Measurements from ENCODE around the gene ESAM. TPM values are rescaled to one million over a fixed set of nuclear protein-coding genes. Genes with fewer than 3 reads are reported as not detected.
A peak's percentile ranks its signal among the peaks of the same experiment; 100 is the strongest.

Gene ESAM
- total RNA-seq, 4 donors from 2014 or later = 18.6 to 45.9 (median 33.0) TPM

- peaks cover 0 to 12% (median 6%) of the 10 kb centered on the region in 4 donors for H3K4me1 ChIP-seq
- TF ChIP-seq POLR2A (IDR thresholded peaks at IDR 0.05) (no peak), EP300 (IDR thresholded peaks at IDR 0.05) (no peak)
- TF ChIP-seq, protein P1, sequence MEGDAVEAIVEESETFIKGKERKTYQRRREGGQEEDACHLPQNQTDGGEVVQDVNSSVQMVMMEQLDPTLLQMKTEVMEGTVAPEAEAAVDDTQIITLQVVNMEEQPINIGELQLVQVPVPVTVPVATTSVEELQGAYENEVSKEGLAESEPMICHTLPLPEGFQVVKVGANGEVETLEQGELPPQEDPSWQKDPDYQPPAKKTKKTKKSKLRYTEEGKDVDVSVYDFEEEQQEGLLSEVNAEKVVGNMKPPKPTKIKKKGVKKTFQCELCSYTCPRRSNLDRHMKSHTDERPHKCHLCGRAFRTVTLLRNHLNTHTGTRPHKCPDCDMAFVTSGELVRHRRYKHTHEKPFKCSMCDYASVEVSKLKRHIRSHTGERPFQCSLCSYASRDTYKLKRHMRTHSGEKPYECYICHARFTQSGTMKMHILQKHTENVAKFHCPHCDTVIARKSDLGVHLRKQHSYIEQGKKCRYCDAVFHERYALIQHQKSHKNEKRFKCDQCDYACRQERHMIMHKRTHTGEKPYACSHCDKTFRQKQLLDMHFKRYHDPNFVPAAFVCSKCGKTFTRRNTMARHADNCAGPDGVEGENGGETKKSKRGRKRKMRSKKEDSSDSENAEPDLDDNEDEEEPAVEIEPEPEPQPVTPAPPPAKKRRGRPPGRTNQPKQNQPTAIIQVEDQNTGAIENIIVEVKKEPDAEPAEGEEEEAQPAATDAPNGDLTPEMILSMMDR (IDR thresholded peaks at IDR 0.05) = no peak
- DNase-seq (ENCODE audit: low spot score in 2 of 2) = no peak
- H3K9me3 ChIP-seq = no peaks in the 10 kb centered on the region
- peaks cover 0 to 31% (median 0%) of the 10 kb centered on the region in 3 donors for H3K36me3 ChIP-seq
- WGBS, 2 donors = 69 to 88% methylated on average over 3 of the region's 3 CpGs
- H3K27me3 ChIP-seq = no peaks in the 10 kb centered on the region
- no peak overlapping the region for H3K4me3 ChIP-seq
- no peak overlapping the region for H3K27ac ChIP-seq
Observed at GRCh38 chr11:124804884-124805283, 42.8 kb upstream of the ESAM start.

DNA sequence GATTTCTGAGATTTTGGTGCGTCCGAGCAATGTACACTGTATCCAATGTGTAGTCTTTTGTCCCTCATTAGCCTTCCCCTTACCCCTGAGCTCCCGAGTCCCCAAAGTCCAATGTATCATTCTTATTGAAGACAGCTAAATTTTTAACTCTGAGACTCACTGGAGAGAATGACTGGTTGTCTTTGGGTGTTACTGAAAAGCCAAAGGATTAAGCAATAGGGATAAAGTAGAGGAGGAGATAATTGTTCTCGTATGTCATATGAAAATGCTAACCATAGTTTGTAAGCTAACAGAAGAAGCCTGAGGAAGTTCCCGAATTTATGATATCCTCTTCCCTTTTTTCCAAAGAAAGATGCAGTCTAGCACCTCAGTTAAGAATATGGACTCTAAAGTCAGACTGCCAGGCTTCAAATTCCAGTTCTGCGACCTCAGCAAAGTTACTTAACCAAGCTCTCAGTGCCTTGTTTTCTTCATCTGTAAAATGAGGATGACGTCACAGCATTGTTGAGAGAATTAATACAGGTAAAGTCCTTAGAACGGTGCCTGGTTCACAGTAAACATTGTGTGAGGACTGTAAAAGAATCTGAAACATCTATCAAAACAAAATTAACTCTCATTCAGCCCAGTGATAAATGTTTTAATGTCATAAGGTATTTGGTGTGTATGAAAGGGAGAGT, 39.7 kb upstream of the ESAM start:
- Histone ChIP-seq H3K4me1 (peaks cover 0 to 40% (median 21%) of the 10 kb centered on the region in 4 donors), H3K9me3 (no peaks in the 10 kb centered on the region), H3K27ac (peak overlapping the region in 1 of 4 donors; percentile 98), H3K27me3 (no peaks in the 10 kb centered on the region), H3K4me3 (no peak overlapping the region), H3K36me3 (peaks cover 0 to 19% (median 0%) of the 10 kb centered on the region in 3 donors)
- WGBS, 2 donors = 64% methylated on average over 8 of the region's 8 CpGs
- DNase-seq (ENCODE audit: low spot score in 2 of 2) = no peak
- no peak for TF ChIP-seq EP300 (IDR thresholded peaks at IDR 0.05)
- TF ChIP-seq, protein P1 (IDR thresholded peaks at IDR 0.05) = no peak
- TF ChIP-seq POLR2A (IDR thresholded peaks at IDR 0.05) = no peak

- Histone ChIP-seq H3K4me1 (peaks cover 0 to 47% (median 21%) of the 10 kb centered on the region in 4 donors), H3K36me3 (peaks cover 0 to 13% (median 0%) of the 10 kb centered on the region in 3 donors), H3K27ac (peak overlapping the region; percentile 89 to 98 (median 97)), H3K27me3 (no peaks in the 10 kb centered on the region), H3K4me3 (peak overlapping the region; percentile 76 to 96 (median 90)), H3K9me3 (no peaks in the 10 kb centered on the region)
- TF ChIP-seq POLR2A (IDR thresholded peaks at IDR 0.05) = no peak
- DNase-seq (ENCODE audit: low spot score in 2 of 2) = no peak
- 2 to 7% methylated on average over 8 of the region's 8 CpGs for WGBS, 2 donors
Observed at GRCh38 chr11:124801014-124801413, 38.9 kb upstream of the ESAM start.

DNA sequence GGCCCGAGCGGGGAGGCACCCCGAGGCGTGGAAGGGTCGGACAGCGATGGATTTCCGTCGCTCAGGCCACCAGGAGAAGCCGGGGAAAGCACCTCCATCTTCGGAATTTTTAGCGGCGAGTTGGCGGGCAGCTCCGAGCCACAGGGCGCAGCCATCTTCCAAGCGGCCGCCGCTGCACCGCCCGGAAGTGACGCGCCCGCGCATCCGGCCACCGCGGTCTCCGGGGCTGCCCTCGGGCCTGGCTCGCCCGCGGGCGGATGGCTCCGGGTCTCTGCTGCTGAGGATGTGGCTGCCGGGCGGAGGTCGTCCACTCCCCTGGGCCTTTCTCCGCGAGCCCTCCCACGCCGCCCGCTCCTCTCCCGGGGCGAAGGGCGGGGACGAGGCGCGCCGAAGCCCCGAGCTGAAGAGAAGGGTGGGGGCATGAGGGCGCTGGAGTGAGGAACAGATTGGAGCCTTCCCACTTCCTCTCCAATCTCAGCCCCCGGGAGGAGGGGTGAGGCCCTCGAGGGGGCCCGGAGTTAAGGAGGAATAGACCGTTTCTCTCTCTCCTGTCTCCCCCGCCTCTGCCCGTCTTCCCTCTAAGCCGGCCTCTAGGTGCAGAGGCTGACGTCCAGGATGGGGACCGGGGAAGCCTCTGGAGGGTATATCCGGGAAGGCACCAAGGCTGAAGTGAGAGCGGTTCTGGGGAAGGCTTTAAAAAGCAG, 38.3 kb upstream of the ESAM start, which contains the start of gene MSANTD2:
TSS of gene MSANTD2 (minus strand) at position 181 of the 704 bp plus-strand sequence. CDS start at position 155, 26 bp downstream.
- 0 to 1% methylated on average over 12 to 41 of the region's 62 CpGs for WGBS, 2 donors
- TF ChIP-seq EP300 (IDR thresholded peaks at IDR 0.05) (peak in 1 of 2 donors; percentile 90), POLR2A (IDR thresholded peaks at IDR 0.05) (peak in 1 of 2 donors; percentile 75)
- TF ChIP-seq, protein P1 (IDR thresholded peaks at IDR 0.05) = peak in 2 of 5 experiments; percentile 41 to 45
- no peaks in the 10 kb centered on the region for H3K27me3 ChIP-seq
- peak within 1 kb of the TSS; percentile 76 to 96 (median 90) for H3K4me3 ChIP-seq
- no peaks in the 10 kb centered on the region for H3K9me3 ChIP-seq
- peaks cover 0 to 50% (median 21%) of the 10 kb centered on the region in 4 donors for H3K4me1 ChIP-seq
- peaks cover 0 to 6% (median 0%) of the 10 kb centered on the region in 3 donors for H3K36me3 ChIP-seq
- peak within 1 kb of the TSS; percentile 89 to 98 (median 97) for H3K27ac ChIP-seq
- DNase-seq (ENCODE audit: low spot score in 2 of 2) = peak; percentile 62 to 64

DNA sequence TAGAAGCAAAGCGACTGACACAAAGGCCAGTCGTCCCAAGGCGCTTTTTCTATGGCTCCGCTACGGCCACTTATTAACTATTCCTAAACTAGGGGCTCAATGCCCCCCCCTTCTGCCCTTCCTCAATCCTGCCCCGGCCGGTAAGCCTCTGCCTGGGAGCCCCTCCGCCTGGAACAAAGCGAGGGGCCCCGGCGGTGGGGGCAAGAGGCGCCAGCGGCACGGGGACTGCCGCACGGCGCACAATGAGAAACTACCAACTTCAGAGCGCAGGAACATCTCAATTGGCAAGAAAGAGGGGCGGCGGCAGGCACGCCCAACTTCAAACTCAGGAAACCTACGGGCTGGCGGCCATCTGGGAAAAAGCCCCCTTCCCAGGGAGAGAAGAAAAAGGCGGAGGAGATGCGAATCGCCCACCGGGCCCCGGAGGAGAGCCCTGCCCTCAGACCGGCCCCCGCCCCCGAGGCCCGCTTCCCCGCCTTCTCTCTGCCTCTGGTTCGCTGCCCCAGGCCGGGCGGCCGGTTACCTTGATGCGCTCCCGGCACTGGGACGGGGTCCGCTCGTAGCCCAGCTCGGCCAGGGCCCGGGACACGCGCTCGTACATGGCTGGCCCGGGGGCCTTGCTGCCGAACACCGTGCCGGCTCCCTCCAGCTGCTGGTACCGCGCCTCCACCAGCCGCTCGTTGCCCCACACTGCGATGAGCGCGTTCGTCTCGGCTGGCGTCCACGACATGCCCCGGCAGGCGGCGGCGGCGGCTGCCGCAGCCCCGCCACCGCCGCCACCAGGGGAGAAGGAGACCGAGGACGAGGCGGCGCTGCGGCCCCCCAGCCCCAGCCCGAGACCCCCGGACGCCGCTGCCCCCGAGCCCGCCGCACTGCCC, 37.5 kb upstream of the ESAM start:
- no peaks in the 10 kb centered on the region for H3K9me3 ChIP-seq
- H3K27me3 ChIP-seq = no peaks in the 10 kb centered on the region
- no peaks in the 10 kb centered on the region for H3K36me3 ChIP-seq
- TF ChIP-seq EP300 (IDR thresholded peaks at IDR 0.05) (no peak), POLR2A (IDR thresholded peaks at IDR 0.05) (no peak)
- TF ChIP-seq, protein P1 (IDR thresholded peaks at IDR 0.05) = no peak
- no peak for DNase-seq (ENCODE audit: low spot score in 2 of 2)
- peak overlapping the region; percentile 89 to 98 (median 97) for H3K27ac ChIP-seq
- WGBS, 2 donors = 0 to 1% methylated on average over 27 to 77 of the region's 83 CpGs
- H3K4me3 ChIP-seq = peak overlapping the region; percentile 76 to 96 (median 90)
- H3K4me1 ChIP-seq = peaks cover 0 to 53% (median 21%) of the 10 kb centered on the region in 4 donors

Measured in tibial nerve (tissue), 4 donors.